NT2/D1 (cell line): ENCODE results near the gene SLC35E2B.
A peak's percentile ranks its signal among the peaks of the same experiment; 100 is the strongest.
"Not testable (repeated sequence)": the region's sequence is repeated elsewhere in the genome, so short reads cannot be mapped to it uniquely, and the experiment has no call there.

Experiments used
- DNase-seq: peaks from one replicate; pipeline ENCODE4 v3.0.0-alpha.2; 2011; ENCODE audit warnings: low read depth, low spot score
- H3K27me3 ChIP-seq: 2 replicates; pipeline ENCODE4 v1.6.0; 2011; ENCODE audit warnings: mild to moderate bottlenecking; ENCODE audit not compliant: insufficient read length, insufficient read depth
- H3K36me3 ChIP-seq: 2 replicates; pipeline ENCODE4 v1.6.1; 2011; ENCODE audit warnings: mild to moderate bottlenecking, low read length, mixed read lengths; ENCODE audit not compliant: insufficient read depth, insufficient read length
- H3K4me1 ChIP-seq: 2 replicates; pipeline ENCODE4 v1.5.1; 2011; ENCODE audit not compliant: insufficient read depth, insufficient read length
- H3K4me3 ChIP-seq: 2 replicates; pipeline ENCODE4 v1.5.1; 2011; ENCODE audit warnings: low read depth; ENCODE audit not compliant: insufficient read length
- H3K9ac ChIP-seq: 2 replicates; pipeline ENCODE4 v1.6.0; 2011; ENCODE audit warnings: low read depth; ENCODE audit not compliant: insufficient read length
- H3K9me3 ChIP-seq: 2 replicates; pipeline ENCODE4 v1.5.1; 2011; ENCODE audit warnings: mild to moderate bottlenecking, low read length; ENCODE audit not compliant: insufficient read depth
- SUZ12 ChIP-seq: IDR thresholded peaks from 2 replicates; pipeline ENCODE4 v1.6.1; 2011; ENCODE audit not compliant: insufficient read length, insufficient read depth; ENCODE audit errors: extremely low read depth
- YY1 ChIP-seq: IDR thresholded peaks from 2 replicates; pipeline ENCODE4 v1.6.1; 2011; ENCODE audit not compliant: insufficient read length, insufficient read depth
- ZNF274 ChIP-seq: IDR thresholded peaks from 2 replicates; pipeline ENCODE4 v1.6.1; 2011; ENCODE audit warnings: mild to moderate bottlenecking, low read depth, low read length

SLC35E2B gene

DNA sequence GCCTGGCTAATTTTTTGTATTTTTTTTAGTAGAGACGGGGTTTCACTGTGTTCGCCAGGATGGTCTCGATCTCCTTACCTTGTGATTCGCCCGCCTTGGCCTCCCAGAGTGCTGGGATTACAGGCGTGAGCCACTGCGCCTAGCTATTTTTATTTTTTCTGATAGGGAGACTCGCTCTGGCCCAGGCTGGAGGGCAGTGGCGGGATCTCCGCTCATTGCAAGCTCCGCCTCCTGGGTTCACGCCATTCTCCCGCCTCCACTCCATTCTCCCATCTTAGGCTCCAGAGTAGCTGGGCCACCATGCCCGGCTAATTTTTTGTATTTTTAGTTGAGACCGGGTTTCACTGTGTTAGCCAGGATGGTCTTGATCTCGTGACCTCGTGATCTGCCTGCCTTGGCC, 33.5 kb upstream of the SLC35E2B start:
- not testable (repeated sequence) for DNase-seq, H3K9me3 ChIP-seq, H3K27me3 ChIP-seq, H3K9ac ChIP-seq, H3K4me1 ChIP-seq, H3K4me3 ChIP-seq
- peaks cover 12% of the 10 kb centered on the region for H3K36me3 ChIP-seq

DNA sequence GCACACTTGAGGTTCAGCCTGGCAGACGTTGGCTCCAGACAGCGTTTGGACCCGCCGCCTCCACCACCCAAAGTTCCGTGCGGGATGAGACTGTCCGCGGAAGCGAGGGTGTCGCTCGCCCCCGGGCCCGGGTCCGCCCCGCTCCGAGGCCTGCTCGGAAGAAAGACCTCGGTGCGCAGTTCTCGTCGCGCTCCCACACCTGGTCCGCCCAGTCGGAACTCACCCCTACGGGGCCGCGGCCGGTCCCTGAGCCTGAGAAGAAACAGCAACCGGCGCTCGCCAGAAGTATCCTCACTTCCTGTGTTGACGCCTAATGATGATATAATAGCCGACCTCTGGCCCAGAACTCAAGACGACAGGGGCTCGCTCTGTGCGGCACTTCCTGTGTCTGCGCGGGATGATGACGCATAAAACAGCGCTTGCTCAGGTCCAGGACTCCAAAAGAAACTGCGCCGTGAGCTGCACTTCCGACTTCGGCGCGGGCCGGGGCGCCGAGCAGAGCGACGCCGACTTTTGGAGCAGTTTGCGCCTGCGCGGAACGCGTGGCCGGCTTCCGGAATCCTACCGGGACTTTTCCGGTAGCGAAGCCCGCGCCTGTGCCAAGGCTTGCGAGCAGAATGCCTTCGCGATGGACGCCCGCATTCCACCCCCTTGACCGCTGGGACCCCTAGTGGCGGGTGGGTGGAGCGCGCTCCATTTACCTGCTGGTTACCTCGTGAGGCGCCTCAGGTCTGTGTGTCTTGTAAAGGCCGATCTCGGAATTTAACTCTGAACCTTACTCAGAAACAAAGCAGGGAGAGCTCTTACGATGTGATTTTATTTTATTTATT, 31.7 kb upstream of the SLC35E2B start, which contains the start of gene CDK11A:
TSS of gene CDK11A (minus strand) at position 323 of the 830 bp plus-strand sequence. CDS start 1,539 bp downstream, outside the sequence.
- Histone ChIP-seq H3K36me3 (peaks cover 20% of the 10 kb centered on the region), H3K4me3 (peak within 1 kb of the TSS; percentile 47), H3K9ac (peak within 1 kb of the TSS; percentile 83)
- H3K9me3 ChIP-seq, H3K27me3 ChIP-seq, H3K4me1 ChIP-seq: not testable (repeated sequence)
- DNase-seq: peak; percentile 95

DNA sequence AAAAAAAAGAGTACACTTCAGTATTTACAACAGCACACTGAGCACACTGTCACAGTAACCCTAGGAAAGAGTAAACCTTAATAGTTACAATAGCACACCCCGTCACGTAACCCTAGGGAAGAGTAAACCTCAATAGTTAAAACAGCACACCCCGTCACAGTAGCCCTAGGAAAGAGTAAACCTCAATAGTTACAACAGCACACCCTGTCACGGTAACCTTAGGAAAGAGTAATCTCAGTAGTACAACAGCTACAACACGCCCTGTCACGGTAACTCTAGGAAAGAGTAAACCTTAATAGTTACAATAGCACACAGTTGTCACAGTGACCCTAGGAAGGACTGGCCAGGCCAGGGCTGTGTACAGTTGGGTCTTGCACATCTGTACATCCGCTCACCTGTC, 28.6 kb upstream of the SLC35E2B start:
- TF ChIP-seq SUZ12: no peak
- TF ChIP-seq ZNF274: no peak
- no peak for TF ChIP-seq YY1
- Histone ChIP-seq H3K36me3 (peaks cover 34% of the 10 kb centered on the region), H3K9ac (no peak overlapping the region)

DNA sequence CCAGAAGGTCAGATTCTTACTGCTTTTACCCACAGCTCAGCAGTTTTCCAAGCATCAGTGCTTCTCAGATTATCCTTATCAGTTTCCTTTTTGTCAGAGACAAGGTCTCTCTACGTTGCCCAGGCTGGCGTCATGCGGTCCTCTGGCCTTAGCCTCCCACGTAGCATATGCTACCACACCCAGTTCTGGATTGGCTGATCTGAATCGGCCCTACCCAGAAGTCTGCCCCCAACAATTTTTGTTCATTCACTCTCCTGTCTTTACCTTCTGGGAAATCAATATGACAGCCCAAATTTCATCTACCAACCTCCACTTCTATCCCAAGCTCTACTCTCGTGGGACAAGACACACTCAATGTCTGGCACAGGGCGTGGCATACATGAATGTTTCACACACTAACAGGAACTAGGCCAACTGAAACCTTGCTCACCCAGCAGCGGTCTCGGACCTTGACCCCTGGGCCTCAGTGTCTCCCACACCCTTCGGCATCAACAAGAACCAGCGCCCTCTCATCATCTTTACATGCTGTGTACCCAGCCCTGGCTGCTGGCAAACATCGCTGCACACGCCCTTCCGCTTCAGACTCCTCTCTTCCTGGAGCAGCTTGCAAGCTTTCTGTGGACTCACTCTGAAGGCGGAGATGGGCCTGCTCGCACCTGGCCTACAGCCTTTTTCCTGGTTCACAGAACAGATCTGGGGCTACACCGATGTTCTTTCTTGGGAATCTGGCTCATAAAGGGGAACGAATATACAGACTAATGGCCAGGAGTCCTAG, 22.7 kb upstream of the SLC35E2B start:
- not testable (repeated sequence) for DNase-seq
- H3K36me3 ChIP-seq: peaks cover 27% of the 10 kb centered on the region

More for the DNA sequence above, 28.6 kb upstream of the SLC35E2B start:
- no peak overlapping the region for H3K4me3 ChIP-seq
- H3K4me1 ChIP-seq: no peaks in the 10 kb centered on the region
- DNase-seq: no peak
- H3K27me3 ChIP-seq: no peaks in the 10 kb centered on the region
- H3K9me3 ChIP-seq: no peaks in the 10 kb centered on the region

DNA sequence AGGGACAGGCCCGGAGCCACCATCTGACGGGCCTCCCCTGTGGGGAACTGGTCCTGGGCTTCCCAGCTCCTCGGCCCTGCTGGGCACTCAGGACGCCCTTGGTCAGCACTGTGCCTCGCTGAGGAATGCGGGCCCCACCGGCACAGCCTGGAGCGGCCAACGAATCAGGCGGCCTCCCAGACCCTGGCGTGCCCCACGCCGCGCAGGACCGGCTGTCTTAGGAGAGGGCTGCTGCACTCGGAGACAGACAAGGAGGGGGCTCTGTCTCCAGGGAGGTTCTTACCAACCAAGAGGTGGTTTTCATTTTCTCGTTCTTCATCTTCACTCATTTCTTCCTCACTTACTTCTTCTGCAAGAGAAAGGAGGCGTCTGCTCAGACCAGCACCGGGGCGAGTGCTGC, 15.3 kb upstream of the SLC35E2B start:
- not testable (repeated sequence) for H3K9me3 ChIP-seq, H3K36me3 ChIP-seq, H3K4me1 ChIP-seq, H3K9ac ChIP-seq, H3K4me3 ChIP-seq, DNase-seq, H3K27me3 ChIP-seq

More for the DNA sequence above, 22.7 kb upstream of the SLC35E2B start:
- not testable (repeated sequence) for H3K27me3 ChIP-seq, H3K9ac ChIP-seq, H3K4me1 ChIP-seq, H3K4me3 ChIP-seq, H3K9me3 ChIP-seq

DNA sequence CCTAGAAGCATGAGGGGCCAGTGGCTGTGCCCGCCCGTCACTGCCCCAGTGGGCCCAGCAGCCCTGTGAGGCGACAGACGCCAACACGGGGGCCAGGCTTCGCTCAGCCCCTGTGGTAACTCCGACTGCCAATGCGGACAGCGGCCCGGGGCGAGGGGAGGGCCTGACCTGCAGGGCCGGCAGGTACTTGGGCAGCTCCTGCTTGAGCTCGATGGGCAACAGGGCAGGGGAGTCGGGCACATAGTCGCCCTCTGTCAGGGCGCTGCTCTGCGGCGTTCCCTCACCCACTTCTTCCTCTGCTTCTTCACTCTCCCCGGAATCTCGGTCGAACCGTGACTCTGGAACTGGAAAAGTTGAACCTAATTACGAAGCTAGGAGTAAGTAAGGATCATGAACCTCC, 14.6 kb upstream of the SLC35E2B start:
- H3K9me3 ChIP-seq, H3K36me3 ChIP-seq, DNase-seq, H3K4me1 ChIP-seq, H3K9ac ChIP-seq, H3K4me3 ChIP-seq, H3K27me3 ChIP-seq: not testable (repeated sequence)

DNA sequence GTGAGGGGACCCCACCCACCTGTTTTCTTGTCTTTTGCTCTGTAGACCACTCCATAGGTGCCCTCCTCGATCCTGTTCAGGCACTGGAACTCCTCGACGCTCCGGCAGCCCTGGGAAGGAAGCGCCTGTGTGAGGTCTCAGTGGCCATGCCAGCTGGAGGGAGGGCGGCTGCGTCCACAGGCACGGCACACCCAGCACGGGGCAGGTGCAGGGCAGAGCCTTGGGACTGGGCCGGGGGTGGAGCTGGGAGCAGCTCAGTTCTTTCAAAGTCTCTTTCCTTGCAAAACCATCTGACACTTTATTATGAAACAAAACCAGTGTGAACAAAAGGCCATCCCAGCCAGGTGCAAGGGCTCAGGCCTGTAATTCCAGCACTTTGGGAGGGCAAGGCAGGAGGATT, 13.0 kb upstream of the SLC35E2B start:
- not testable (repeated sequence) for H3K27me3 ChIP-seq, DNase-seq, H3K4me3 ChIP-seq, H3K36me3 ChIP-seq, H3K9ac ChIP-seq, H3K4me1 ChIP-seq, H3K9me3 ChIP-seq

DNA sequence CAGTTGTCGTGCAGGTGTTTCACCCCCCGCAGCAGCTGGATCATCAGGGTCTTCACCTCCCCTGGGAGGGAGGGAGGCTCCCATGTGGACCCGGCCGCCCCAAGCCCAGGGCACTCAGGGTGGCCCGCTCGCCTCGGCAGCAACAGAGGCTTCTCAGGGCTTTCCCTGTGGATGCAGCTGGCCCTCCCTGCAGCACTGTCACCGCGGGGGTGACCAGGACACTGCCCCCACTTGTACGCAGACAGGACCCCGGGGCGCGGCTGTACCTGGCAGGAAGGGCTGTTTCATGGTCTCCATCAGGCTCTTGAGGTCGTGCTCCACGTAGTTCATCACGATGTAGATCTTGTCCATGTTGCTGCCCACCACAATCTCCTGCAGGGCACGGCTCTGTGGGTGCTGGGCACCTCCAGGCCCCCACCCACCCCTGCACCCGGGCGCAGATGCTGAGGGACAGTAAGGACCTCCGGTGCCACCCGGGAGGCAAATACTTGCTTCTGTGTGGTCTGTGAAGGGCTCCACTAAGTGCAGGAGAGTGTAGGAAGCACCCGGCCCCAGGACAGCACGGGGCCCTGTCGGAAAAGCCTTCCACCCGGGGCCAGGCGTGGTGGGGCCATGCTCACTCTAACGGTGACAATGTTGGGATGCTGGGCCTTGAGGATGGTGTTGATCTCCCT, 11.8 kb upstream of the SLC35E2B start:
- not testable (repeated sequence) for H3K36me3 ChIP-seq, H3K4me1 ChIP-seq, H3K9me3 ChIP-seq, DNase-seq, H3K9ac ChIP-seq, H3K4me3 ChIP-seq, H3K27me3 ChIP-seq
